ENCODE measurements around the gene FMN1.

DNA sequence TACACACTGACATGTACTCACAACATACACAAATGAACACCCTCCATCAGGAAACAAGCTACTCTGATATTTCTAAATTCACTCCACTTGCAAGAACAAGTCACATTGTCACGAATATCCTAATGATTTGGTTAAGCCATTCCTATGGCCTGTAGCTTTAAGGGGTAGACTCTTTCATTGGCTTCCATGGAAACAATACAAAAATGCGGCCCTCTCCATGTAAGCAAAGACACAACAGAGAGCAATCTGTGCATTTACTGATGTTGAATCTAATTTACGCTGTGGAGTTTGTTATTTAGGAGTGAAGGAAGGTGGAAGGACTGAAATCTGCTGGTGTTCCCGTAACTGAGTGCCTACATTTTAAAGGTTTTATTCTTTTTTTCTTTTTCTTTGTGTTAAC lies 114.5 kb downstream of the FMN1 start:
- TF ChIP-seq GATA2 (IDR thresholded peaks at IDR 0.05; ENCODE audit: low read depth, low read length) = no peak
- no peak for TF ChIP-seq GATA3 (IDR thresholded peaks at IDR 0.05; ENCODE audit: low read depth, low read length)

Data from SH-SY5Y (cell line).